Spinal cord (tissue), 10 donors: ENCODE measurements around the gene THRAP3. TPM values are rescaled to one million over a fixed set of nuclear protein-coding genes. Genes with fewer than 3 reads are reported as not detected.

Source experiments
- DNase-seq, 6 donors: peaks; one replicate each; pipeline versions ENCODE4 v3.0.0 to v3.0.0-alpha.2; 2013 to 2015; ENCODE audit warnings: low spot score in 6 of 6, low read depth in 4 of 6
- H3K27ac ChIP-seq: one replicate; pipeline ENCODE4 v1.5.1; 2013; ENCODE audit warnings: low read depth, low read length, control low read depth
- H3K27me3 ChIP-seq: one replicate; pipeline ENCODE4 v1.6.1; 2013; ENCODE audit warnings: low read length; ENCODE audit not compliant: control insufficient read depth, insufficient read depth
- H3K36me3 ChIP-seq: one replicate; pipeline ENCODE4 v1.6.1; 2013; ENCODE audit warnings: low read length; ENCODE audit not compliant: control insufficient read depth, insufficient read depth
- H3K4me1 ChIP-seq: one replicate; pipeline ENCODE4 v1.6.1; 2013; ENCODE audit warnings: low read length; ENCODE audit not compliant: control insufficient read depth, insufficient read depth
- H3K4me3 ChIP-seq: one replicate; pipeline ENCODE4 v1.5.1; 2013; ENCODE audit warnings: low read depth, low read length, control low read depth
- H3K9me3 ChIP-seq: one replicate; pipeline ENCODE4 v1.6.1; 2013; ENCODE audit warnings: low read length; ENCODE audit not compliant: control insufficient read depth, insufficient read depth
- WGBS: methylation state at CpG from one replicate; pipeline ENCODE4 v1.1.5; 2013; ENCODE audit warnings: missing lambda C conversion rate; ENCODE audit not compliant: insufficient coverage; 5-methylcytosine and 5-hydroxymethylcytosine counted together
- long read RNA-seq, 4 donors: transcript quantifications; one replicate each; lab custom pipeline, GENCODE V29; 2026
- polyA plus RNA-seq, 2 donors: library from polyadenylated mRNA; unstranded; fragments of 120-200 nt; gene quantifications; one replicate each; pipeline ENCODE4 v1.2.1, GENCODE V29; 2013; ENCODE audit not compliant: insufficient read length in 2 of 2
- total RNA-seq, 2 donors: library from RNA; depleted of rRNA in 1 of 2; stranded (reverse); fragments of 120-200 nt in 1 of 2; fragments of >200 nt in 1 of 2; gene quantifications; one replicate each; pipeline versions ENCODE4 v1.2.3 to v1.2.4, GENCODE V29; 2013 to 2014
- donor health status: healthy.

The THRAP3 gene
- total RNA-seq (10 to 100 TPM; 69.1 to 71.7 TPM), polyA plus RNA-seq (10 to 100 TPM; 84.0 to 88.5 TPM)
- long read RNA-seq, donor 1, full-length matches to known transcripts: 1 of 49 reads
- long read RNA-seq, donor 1, partial matches to known transcripts: 42 of 49 reads
- long read RNA-seq, donor 1, other reads (novel, unspliced or antisense): 6 of 49 reads
- long read RNA-seq, donor 2, partial matches to known transcripts: 19 of 19 reads
- long read RNA-seq, donor 2, other reads (novel, unspliced or antisense): 0 of 19 reads
- long read RNA-seq, donor 3, partial matches to known transcripts: 25 of 25 reads
- long read RNA-seq, donor 3, other reads (novel, unspliced or antisense): 0 of 25 reads
- long read RNA-seq, donor 4, partial matches to known transcripts: 314 of 358 reads
- long read RNA-seq, donor 4, other reads (novel, unspliced or antisense): 44 of 358 reads

- Histone ChIP-seq H3K9me3 (no peaks in the 10 kb centered on the region), H3K27ac (peak within 1 kb of the TSS; percentile 99), H3K36me3 (peaks cover 15% of the 10 kb centered on the region), H3K4me3 (peak within 1 kb of the TSS; percentile 98), H3K4me1 (peaks cover 25% of the 10 kb centered on the region), H3K27me3 (no peaks in the 10 kb centered on the region)
- peak; percentile 94 to 100 (median 98) for DNase-seq
- 0% methylated on average over 45 of the region's 45 CpGs for WGBS
These were observed at the start of gene THRAP3 for GRCh38 chr1:36223996-36224536. Gene THRAP3 (plus strand): TSS chr1:36224443. CDS start chr1:36282564, 58,121 bp downstream.

GRCh38 chr1:36174713-36175112 is 49.5 kb upstream of the THRAP3 start:
- peaks cover 14% of the 10 kb centered on the region for H3K4me1 ChIP-seq
- no peak overlapping the region for H3K4me3 ChIP-seq
- H3K27me3 ChIP-seq: no peaks in the 10 kb centered on the region
- peaks cover 92% of the 10 kb centered on the region for H3K36me3 ChIP-seq
- no peak for DNase-seq
- H3K27ac ChIP-seq: no peak overlapping the region
- no peaks in the 10 kb centered on the region for H3K9me3 ChIP-seq
- WGBS: 61% methylated on average over 11 of the region's 11 CpGs

- no peaks in the 10 kb centered on the region for H3K9me3 ChIP-seq
- H3K4me1 ChIP-seq: peaks cover 14% of the 10 kb centered on the region
- no peak overlapping the region for H3K4me3 ChIP-seq
- no peaks in the 10 kb centered on the region for H3K27me3 ChIP-seq
- H3K27ac ChIP-seq: no peak overlapping the region
- DNase-seq: peak in 2 of 6 donors; percentile 67 to 69
- peaks cover 96% of the 10 kb centered on the region for H3K36me3 ChIP-seq
- WGBS: 75% methylated on average over 3 of the region's 11 CpGs
These were observed 48.8 kb upstream of the THRAP3 start for GRCh38 chr1:36175137-36176095.

GRCh38 chr1:36176106-36176949 is 47.9 kb upstream of the THRAP3 start:
- no peaks in the 10 kb centered on the region for H3K9me3 ChIP-seq
- DNase-seq: no peak
- H3K36me3 ChIP-seq: peaks cover 96% of the 10 kb centered on the region
- peaks cover 14% of the 10 kb centered on the region for H3K4me1 ChIP-seq
- H3K27ac ChIP-seq: no peak overlapping the region
- H3K4me3 ChIP-seq: no peak overlapping the region
- WGBS: 61% methylated on average over 72 of the region's 76 CpGs
- no peaks in the 10 kb centered on the region for H3K27me3 ChIP-seq

- Histone ChIP-seq H3K4me1 (peaks cover 14% of the 10 kb centered on the region), H3K27ac (no peak overlapping the region), H3K27me3 (no peaks in the 10 kb centered on the region), H3K36me3 (peaks cover 87% of the 10 kb centered on the region), H3K4me3 (no peak overlapping the region), H3K9me3 (no peaks in the 10 kb centered on the region)
- 75% methylated on average over 23 of the region's 33 CpGs for WGBS
- no peak for DNase-seq
These were observed 46.4 kb upstream of the THRAP3 start for GRCh38 chr1:36177589-36178431.

GRCh38 chr1:36178471-36179219 is 45.6 kb upstream of the THRAP3 start:
- Histone ChIP-seq H3K4me1 (peaks cover 14% of the 10 kb centered on the region), H3K4me3 (no peak overlapping the region), H3K36me3 (peaks cover 79% of the 10 kb centered on the region), H3K27ac (no peak overlapping the region), H3K9me3 (no peaks in the 10 kb centered on the region), H3K27me3 (no peaks in the 10 kb centered on the region)
- 75% methylated on average over 62 of the region's 62 CpGs for WGBS
- no peak for DNase-seq

- peaks cover 14% of the 10 kb centered on the region for H3K4me1 ChIP-seq
- WGBS: 90% methylated on average over 19 of the region's 19 CpGs
- no peak for DNase-seq
- H3K27me3 ChIP-seq: no peaks in the 10 kb centered on the region
- no peaks in the 10 kb centered on the region for H3K9me3 ChIP-seq
- no peak overlapping the region for H3K4me3 ChIP-seq
- no peak overlapping the region for H3K27ac ChIP-seq
- peaks cover 74% of the 10 kb centered on the region for H3K36me3 ChIP-seq
These were observed 45.0 kb upstream of the THRAP3 start for GRCh38 chr1:36179220-36179600.

- WGBS: no CpG with 5 or more reads among the region's 2 CpGs
- no peaks in the 10 kb centered on the region for H3K9me3 ChIP-seq
- peaks cover 2% of the 10 kb centered on the region for H3K4me1 ChIP-seq
- peaks cover 40% of the 10 kb centered on the region for H3K36me3 ChIP-seq
- H3K4me3 ChIP-seq: no peak overlapping the region
- H3K27me3 ChIP-seq: no peaks in the 10 kb centered on the region
- no peak for DNase-seq
- no peak overlapping the region for H3K27ac ChIP-seq
These were observed 41.5 kb upstream of the THRAP3 start for GRCh38 chr1:36182734-36183133.
